ENCODE results near the gene VKORC1.

The VKORC1 gene

DNA sequence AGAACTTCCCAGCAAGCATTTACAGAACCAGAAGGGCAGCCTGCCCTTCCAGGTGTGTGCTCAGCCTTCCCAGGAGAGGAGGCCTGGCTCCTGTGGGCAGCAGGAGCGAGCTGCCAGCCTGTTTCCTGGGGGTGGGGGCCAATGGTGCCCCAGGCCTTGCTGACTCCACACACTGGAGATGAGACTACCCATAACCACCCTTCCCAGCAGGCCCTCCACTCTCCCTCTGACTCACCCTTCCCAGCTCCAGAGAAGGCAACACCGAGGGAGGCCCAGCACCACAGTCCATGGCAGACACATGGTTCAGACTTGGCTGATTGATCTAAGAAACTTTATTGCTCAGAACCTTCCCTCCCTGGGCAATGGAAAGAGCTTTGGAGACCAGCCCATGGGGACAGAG lies 4.1 kb downstream of the VKORC1 start:
- TF ChIP-seq TAF1 (IDR thresholded peaks at IDR 0.05; ENCODE audit: borderline replicate concordance, insufficient read depth, low read length) (no peak), SIN3A (IDR thresholded peaks at IDR 0.05; ENCODE audit: borderline replicate concordance, insufficient read depth, low read length) (no peak), POLR2AphosphoS5 (IDR thresholded peaks at IDR 0.05; ENCODE audit: low read depth, low read length) (no peak), FOXP2 (optimal IDR thresholded peaks at IDR 0.05; ENCODE audit: borderline replicate concordance, extremely low read depth, extremely low read length, insufficient read depth) (no peak)
- TF ChIP-seq, protein P1, sequence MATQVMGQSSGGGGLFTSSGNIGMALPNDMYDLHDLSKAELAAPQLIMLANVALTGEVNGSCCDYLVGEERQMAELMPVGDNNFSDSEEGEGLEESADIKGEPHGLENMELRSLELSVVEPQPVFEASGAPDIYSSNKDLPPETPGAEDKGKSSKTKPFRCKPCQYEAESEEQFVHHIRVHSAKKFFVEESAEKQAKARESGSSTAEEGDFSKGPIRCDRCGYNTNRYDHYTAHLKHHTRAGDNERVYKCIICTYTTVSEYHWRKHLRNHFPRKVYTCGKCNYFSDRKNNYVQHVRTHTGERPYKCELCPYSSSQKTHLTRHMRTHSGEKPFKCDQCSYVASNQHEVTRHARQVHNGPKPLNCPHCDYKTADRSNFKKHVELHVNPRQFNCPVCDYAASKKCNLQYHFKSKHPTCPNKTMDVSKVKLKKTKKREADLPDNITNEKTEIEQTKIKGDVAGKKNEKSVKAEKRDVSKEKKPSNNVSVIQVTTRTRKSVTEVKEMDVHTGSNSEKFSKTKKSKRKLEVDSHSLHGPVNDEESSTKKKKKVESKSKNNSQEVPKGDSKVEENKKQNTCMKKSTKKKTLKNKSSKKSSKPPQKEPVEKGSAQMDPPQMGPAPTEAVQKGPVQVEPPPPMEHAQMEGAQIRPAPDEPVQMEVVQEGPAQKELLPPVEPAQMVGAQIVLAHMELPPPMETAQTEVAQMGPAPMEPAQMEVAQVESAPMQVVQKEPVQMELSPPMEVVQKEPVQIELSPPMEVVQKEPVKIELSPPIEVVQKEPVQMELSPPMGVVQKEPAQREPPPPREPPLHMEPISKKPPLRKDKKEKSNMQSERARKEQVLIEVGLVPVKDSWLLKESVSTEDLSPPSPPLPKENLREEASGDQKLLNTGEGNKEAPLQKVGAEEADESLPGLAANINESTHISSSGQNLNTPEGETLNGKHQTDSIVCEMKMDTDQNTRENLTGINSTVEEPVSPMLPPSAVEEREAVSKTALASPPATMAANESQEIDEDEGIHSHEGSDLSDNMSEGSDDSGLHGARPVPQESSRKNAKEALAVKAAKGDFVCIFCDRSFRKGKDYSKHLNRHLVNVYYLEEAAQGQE (IDR thresholded peaks at IDR 0.05; ENCODE audit: insufficient read depth in 1 of 2, low read depth in 2 of 2, low read length in 2 of 2), result no peak

DNA sequence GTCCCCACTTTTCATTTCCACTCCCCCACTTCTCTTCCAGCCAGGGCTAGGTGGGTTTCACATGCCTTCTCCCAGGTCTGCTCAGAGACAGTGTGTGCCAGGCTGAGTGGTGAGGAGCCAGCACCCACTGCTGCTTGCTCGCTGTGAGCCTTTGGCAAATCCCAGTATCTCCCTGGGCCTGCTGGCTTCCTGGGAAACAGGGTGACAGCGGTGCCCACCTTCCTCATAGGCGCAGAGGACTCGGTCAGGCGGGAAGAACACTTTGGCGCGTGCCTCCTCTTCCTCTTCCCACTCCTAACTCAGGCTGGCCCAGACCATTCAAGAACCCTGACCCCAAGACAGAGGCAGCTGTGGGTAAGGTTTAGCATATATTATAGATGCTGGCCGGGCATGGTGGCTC lies 5.4 kb downstream of the VKORC1 start:
- no peak for TF ChIP-seq POLR2AphosphoS5 (IDR thresholded peaks at IDR 0.05; ENCODE audit: low read depth, low read length)
- TF ChIP-seq, protein P1 (IDR thresholded peaks at IDR 0.05; ENCODE audit: insufficient read depth in 1 of 2, low read depth in 2 of 2, low read length in 2 of 2), result no peak
- no peak for TF ChIP-seq SIN3A (IDR thresholded peaks at IDR 0.05; ENCODE audit: borderline replicate concordance, insufficient read depth, low read length)
- TF ChIP-seq TAF1 (IDR thresholded peaks at IDR 0.05; ENCODE audit: borderline replicate concordance, insufficient read depth, low read length), result no peak
- no peak for TF ChIP-seq FOXP2 (optimal IDR thresholded peaks at IDR 0.05; ENCODE audit: borderline replicate concordance, extremely low read depth, extremely low read length, insufficient read depth)

DNA sequence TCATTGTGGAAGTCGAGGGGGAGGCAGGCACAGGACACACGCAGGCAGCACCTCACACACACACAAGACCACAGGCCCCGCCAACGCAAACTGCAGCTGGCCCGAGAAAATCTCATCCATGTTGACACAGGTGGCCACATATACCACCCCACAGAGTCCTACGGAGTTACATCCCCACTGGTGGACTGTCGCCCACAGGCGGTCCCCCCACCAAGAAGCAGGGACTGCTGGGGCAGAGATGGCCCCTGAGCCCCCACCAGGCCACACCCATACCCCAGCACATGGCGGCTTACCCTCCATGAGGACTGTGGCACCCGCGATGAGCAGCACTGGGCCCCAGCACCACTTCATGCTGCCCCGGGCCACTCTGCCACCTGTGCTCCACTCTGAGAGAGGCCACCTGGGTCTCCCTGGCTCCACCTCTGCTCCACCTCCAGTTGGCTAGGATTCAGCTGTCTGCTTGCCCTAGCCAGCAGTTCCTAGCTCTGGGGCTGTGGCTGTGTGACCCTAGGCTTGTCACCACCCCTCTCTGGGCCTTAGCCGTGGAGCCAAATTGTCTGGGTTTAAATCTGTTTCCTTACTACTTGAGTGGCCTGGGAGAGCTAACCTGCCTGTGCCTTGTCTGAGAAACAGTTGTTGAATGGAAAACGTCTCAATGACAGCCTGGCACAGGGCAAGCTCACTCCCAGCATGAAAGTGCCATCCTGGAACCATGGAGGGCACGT lies 6.0 kb downstream of the VKORC1 start, which contains the start of gene PRSS53:
TSS of gene PRSS53 (minus strand) at position 485 of the 725 bp plus-strand sequence. CDS start at position 351, 134 bp downstream.
- TF ChIP-seq SIN3A (IDR thresholded peaks at IDR 0.05; ENCODE audit: borderline replicate concordance, insufficient read depth, low read length) (no peak), TAF1 (IDR thresholded peaks at IDR 0.05; ENCODE audit: borderline replicate concordance, insufficient read depth, low read length) (no peak), POLR2AphosphoS5 (IDR thresholded peaks at IDR 0.05; ENCODE audit: low read depth, low read length) (no peak), FOXP2 (optimal IDR thresholded peaks at IDR 0.05; ENCODE audit: borderline replicate concordance, extremely low read depth, extremely low read length, insufficient read depth) (no peak)
- TF ChIP-seq, protein P1 (IDR thresholded peaks at IDR 0.05; ENCODE audit: insufficient read depth in 1 of 2, low read depth in 2 of 2, low read length in 2 of 2), result no peak

DNA sequence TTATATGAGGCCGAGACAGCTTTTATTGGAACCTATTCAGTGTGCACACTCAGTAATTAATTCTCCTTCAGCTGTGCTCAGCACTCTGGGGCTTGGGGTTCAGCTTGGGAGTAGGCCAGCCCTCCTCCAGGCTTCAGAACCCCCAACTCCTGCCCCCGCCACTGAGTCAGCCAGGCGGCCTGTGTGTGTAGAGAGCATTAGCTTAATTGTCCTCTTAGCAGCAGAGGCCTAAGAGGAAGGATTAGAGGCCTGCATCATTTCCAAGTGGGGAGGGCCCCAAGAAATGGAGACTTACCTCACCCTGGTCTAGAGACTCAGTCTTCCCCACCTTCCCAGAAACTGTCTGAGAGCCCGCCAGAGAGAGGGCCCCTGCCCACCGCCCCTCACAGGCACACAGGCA lies 6.6 kb downstream of the VKORC1 start:
- TF ChIP-seq, protein P1 (IDR thresholded peaks at IDR 0.05; ENCODE audit: insufficient read depth in 1 of 2, low read depth in 2 of 2, low read length in 2 of 2), result no peak
- TF ChIP-seq TAF1 (IDR thresholded peaks at IDR 0.05; ENCODE audit: borderline replicate concordance, insufficient read depth, low read length) (no peak), FOXP2 (optimal IDR thresholded peaks at IDR 0.05; ENCODE audit: borderline replicate concordance, extremely low read depth, extremely low read length, insufficient read depth) (no peak)
